Activated naive CD8-positive, alpha-beta T cell treated with anti-CD3 and anti-CD28 coated beads for 36 hours (primary cell): ENCODE data around the gene PIK3R1. TPM values are rescaled to one million over a fixed set of nuclear protein-coding genes. Genes with fewer than 3 reads are reported as not detected.

ENCODE experiments used
- DNase-seq: peaks from one replicate; pipeline ENCODE4 v3.0.0; 2021
- H3K27ac Mint-ChIP-seq: one replicate; pipeline ENCODE4 v1.8.0; 2022; ENCODE audit warnings: mild to moderate bottlenecking, moderate library complexity, mixed read lengths
- H3K27me3 Mint-ChIP-seq: one replicate; pipeline ENCODE4 v1.8.0; 2022; ENCODE audit warnings: mild to moderate bottlenecking, mixed read lengths
- H3K36me3 Mint-ChIP-seq: one replicate; pipeline ENCODE4 v1.8.0; 2021; ENCODE audit warnings: mild to moderate bottlenecking, mixed read lengths
- H3K4me1 Mint-ChIP-seq: one replicate; pipeline ENCODE4 v1.8.0; 2021; ENCODE audit warnings: mixed read lengths
- H3K4me3 Mint-ChIP-seq: one replicate; pipeline ENCODE4 v1.8.0; 2022; ENCODE audit warnings: mild to moderate bottlenecking, moderate library complexity, mixed read lengths
- H3K9me3 Mint-ChIP-seq: one replicate; pipeline ENCODE4 v1.8.0; 2022; ENCODE audit warnings: mixed read lengths
- total RNA-seq, 2 experiments: library from RNA; stranded (reverse); gene quantifications; one replicate each; pipeline ENCODE4 v1.2.3, GENCODE V29; 2021

Gene PIK3R1
- total RNA-seq, 2 experiments from 2014 or later, result 39.7 to 41.6 TPM

DNA sequence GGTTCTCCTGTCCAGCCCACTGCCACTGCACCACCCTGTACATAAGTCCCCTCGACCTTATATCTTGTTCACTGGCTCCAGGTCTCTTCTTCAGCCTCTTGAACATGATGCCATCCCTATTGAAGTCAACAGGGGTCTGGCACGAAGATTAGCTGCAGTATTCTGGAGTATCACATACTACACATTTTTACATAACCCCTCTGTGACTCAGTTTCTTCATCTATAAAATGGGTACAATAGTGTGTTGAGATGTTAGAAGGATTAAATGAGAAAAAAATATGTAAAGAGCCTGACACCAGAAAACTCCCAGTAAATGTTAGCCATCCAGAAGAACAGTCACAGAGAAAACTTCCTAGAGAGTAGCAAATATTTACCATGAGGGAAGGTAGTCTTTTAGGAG is 98.9 kb downstream of the PIK3R1 start:
- DNase-seq, result no peak
- H3K4me1 Mint-ChIP-seq, result peaks cover 9% of the 10 kb centered on the region

DNA sequence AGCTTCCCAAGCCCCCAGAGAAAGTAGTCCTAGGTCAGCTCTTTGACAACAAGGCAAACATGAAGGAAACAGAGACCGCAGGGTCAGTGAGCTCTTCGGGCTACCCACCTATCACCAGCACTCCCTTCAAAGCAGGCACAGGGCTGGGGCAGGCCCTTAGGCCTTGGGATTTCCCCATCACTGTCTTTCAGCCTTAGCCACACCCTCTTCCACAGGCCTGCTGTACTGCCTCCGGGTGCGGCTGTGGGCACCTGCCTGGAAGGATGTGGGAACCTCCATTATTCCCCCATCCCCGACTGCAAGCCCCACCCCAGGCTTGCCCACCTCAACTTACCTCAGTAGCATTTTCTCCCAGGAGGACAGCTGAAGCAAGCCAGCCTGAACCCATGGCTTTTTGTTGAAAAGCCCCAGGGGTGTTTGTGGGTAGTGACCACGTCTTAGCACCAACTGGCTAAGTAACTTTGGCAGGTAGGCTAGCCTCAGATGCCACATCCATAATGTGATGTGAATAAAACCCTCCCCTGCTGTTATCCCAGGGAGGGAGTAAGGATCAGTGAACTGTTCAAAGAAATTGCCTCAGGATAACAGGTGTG is 100.2 kb downstream of the PIK3R1 start:
- Mint-ChIP-seq H3K4me1 (peaks cover 9% of the 10 kb centered on the region), H3K27me3 (no peaks in the 10 kb centered on the region), H3K4me3 (no peak overlapping the region), H3K9me3 (no peaks in the 10 kb centered on the region), H3K27ac (no peak overlapping the region), H3K36me3 (no peaks in the 10 kb centered on the region)
- DNase-seq, result peak; percentile 55

More for the DNA sequence above, 98.9 kb downstream of the PIK3R1 start:
- Mint-ChIP-seq H3K36me3 (no peaks in the 10 kb centered on the region), H3K27ac (no peak overlapping the region), H3K4me3 (no peak overlapping the region), H3K27me3 (no peaks in the 10 kb centered on the region), H3K9me3 (no peaks in the 10 kb centered on the region)

DNA sequence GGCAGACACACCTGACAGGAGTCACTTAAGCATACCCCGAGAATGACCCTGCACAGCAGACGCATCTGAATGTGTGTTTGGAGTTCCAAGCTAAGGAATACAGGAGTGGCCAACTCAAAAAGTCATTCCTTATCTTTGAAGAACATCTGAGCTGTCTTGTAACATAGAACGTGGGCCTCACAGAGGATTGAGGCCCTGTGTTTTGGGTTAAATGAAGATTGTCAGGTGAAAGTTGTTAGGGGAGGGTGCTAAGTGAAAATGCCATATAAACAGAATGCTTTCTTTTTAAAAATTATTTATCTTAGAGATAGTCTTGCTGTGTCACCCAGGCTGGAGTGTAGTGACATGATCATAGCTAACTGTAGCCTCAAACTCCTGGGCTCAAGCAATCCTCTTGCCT is 100.9 kb downstream of the PIK3R1 start:
- Mint-ChIP-seq H3K9me3 (no peaks in the 10 kb centered on the region), H3K27me3 (no peaks in the 10 kb centered on the region), H3K36me3 (no peaks in the 10 kb centered on the region), H3K4me1 (peaks cover 9% of the 10 kb centered on the region), H3K4me3 (no peak overlapping the region), H3K27ac (no peak overlapping the region)
- no peak for DNase-seq

DNA sequence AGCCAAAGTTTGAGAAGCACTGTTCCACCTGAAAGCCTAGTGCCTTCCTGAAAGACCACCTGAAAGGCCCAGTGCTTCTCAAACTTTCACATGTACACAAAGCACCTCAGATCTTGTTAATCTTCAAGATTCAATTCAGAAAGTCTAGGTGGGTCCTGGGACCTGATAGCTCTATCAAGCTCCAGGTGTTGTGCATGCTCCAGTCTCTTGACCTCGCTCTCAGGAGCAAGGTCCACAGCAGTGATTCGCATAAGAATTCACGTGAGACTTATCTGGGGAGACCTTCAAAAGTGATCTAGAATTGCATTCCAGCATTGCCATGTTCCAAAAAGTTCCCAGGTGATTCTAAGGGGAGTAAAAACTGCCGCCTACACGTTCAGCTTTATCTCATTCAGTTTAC is 102.1 kb downstream of the PIK3R1 start:
- no peak overlapping the region for H3K4me3 Mint-ChIP-seq
- peaks cover 9% of the 10 kb centered on the region for H3K4me1 Mint-ChIP-seq
- no peak for DNase-seq
- no peaks in the 10 kb centered on the region for H3K27me3 Mint-ChIP-seq
- H3K27ac Mint-ChIP-seq, result no peak overlapping the region
- H3K9me3 Mint-ChIP-seq, result no peaks in the 10 kb centered on the region
- no peaks in the 10 kb centered on the region for H3K36me3 Mint-ChIP-seq

DNA sequence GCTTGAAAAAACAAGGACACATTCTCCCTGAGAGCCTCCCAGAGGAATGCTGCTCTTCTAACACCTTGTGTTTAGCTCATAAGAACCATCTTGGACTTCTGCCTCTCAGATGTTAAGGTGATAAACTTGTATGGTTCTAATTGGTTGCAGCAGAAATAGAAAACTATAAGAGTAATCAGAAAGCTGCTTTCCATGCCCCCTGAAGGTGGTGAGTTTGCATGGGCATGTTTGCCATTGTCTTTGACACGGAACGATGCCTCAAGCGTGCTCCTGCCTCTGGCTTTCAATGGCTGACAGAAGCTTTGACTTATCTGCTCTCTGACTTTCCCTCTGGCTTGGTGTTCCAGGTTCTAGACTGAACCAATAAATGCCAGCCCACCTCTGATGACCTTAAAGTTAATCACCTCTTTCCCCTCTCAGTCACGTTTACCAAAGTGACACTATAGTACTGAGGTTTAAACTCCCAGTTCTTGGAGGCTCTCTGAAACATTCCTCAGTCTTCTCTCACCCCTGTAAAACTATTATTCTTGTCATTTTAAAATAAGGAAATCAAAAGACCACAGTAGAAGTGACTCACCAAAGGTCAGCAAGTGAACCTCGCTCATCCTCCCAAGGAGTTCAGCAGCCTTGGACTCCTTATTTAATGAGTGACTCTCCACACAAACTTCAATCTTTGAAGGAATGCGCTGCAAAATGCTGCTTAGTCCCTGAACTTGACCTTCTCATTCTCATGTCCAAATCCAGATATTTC is 103.6 kb downstream of the PIK3R1 start:
- Mint-ChIP-seq H3K4me3 (no peak overlapping the region), H3K27me3 (no peaks in the 10 kb centered on the region), H3K36me3 (no peaks in the 10 kb centered on the region), H3K27ac (no peak overlapping the region), H3K9me3 (no peaks in the 10 kb centered on the region), H3K4me1 (peaks cover 9% of the 10 kb centered on the region)
- no peak for DNase-seq

DNA sequence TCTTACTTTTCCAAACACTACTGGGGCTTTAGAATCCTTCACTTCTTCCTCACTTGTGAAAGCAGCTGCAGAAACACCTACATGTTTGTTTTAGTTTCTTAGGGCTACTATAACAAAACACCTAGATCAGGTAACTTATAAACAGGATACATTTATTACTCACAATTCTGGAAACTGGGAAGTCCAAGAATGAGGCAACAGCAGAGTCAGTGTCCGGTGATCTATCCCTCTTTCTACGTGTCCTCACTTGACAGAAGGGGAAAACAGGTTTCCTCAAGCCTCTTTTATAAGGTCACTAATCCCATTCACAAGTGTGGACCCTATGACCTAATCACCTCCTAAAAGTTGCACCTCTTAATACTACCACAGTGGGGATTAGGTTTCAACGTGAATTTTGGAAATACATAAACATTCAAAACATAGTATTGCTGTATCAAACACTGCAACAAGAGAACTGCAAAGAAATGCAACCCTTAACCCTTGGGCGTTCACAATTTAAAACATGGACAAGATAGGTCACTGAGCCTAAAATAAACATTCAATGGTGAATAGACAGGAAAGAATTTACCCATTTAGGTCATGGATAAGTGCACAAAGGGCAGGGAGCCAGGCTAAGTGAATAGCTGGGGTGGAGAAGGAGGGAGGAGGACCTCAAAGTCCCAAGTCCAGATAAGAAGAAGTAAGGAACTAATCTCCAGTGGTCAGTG is 104.3 kb downstream of the PIK3R1 start:
- Mint-ChIP-seq H3K27ac (no peak overlapping the region), H3K4me3 (no peak overlapping the region), H3K9me3 (peaks cover 2% of the 10 kb centered on the region), H3K4me1 (peaks cover 9% of the 10 kb centered on the region), H3K27me3 (no peaks in the 10 kb centered on the region), H3K36me3 (no peaks in the 10 kb centered on the region)
- no peak for DNase-seq

DNA sequence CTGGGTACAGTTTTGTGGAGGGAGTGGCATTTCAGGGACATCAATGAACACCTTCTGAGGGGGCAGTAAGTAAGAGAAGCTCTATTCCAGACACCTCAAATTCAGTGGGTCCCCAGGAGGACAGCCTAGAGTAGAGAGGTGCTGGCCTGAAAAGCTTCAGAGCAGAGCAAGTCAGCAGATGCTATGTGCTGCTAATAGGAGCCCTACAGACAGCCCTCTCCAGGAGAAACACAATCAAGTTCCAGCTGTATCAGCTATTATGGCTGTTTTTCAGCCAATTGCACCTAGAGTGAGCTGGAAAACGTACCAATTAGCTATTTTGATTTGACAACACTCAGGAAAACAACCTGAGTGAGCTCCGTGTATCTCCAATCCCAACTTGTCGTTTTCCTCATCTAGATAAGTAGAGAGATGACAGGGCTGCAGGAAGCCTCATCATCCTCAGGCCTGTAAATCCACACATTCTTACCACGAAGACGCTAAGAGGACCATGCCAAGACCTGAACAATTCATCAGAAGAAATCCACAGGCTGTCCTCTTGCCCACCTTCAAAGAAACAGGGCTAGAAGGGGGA is 104.9 kb downstream of the PIK3R1 start:
- Mint-ChIP-seq H3K27ac (no peak overlapping the region), H3K4me3 (no peak overlapping the region), H3K9me3 (peaks cover 2% of the 10 kb centered on the region), H3K4me1 (peaks cover 5% of the 10 kb centered on the region), H3K36me3 (no peaks in the 10 kb centered on the region), H3K27me3 (no peaks in the 10 kb centered on the region)
- DNase-seq, result no peak

DNA sequence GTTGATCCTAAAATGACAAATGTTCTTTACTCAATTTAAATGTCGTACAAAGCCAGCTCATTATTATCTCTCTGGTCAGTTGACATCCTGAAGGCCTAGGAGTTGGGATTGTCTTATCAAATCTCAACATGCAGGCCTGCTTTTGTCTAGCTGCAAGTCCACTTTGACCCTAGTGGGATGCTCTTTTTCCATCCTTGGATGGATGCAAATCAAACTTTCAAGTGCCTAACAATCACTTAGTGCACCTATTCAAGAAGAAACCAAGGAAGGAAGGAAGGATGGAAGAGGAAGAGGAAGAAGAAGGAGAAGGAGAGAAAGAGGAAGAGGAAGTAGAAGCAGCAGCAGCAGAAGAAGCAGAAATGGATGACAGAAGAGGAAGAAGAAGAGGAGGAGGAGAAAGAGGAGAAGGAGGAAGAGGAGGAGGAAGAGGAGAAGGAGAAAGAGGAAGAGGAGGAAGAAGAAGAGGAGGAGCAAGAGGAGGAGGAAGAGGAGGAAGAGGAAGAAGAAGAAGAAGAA is 109.6 kb downstream of the PIK3R1 start:
- H3K9me3 Mint-ChIP-seq, result peaks cover 2% of the 10 kb centered on the region

DNA sequence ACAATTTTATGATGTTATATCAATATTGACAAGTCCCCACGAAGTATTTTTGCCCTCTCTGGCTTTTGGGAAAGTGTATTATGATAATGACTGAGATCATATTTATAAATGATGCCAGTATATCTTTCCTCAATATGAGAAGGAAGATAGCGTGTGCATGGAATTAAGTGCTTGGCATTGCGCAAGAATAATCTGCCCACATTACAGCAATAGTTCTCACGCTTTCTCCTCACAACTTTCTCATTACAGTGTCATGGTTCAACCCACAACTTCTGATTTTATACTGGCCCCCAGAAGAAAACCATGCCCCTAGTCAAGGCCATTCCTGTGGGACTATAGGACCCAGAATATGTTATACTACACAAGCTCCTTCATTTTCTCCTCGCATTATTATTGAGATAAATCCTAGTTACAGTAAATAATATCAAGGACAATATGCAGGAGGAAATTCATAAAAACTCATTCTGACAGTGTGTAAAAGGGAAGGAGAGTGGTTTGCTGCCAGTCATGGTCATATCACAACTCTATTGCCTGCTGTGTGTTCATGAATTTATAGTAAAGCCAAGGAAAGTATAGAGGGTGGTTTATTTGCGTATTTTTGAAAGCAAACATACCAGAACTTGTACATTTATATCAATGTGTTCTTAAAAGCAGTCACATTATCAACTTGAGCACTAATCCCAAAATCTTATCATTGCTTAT is 114.1 kb downstream of the PIK3R1 start:
- Mint-ChIP-seq H3K27ac (no peak overlapping the region), H3K27me3 (no peaks in the 10 kb centered on the region), H3K4me3 (no peak overlapping the region), H3K4me1 (peaks cover 3% of the 10 kb centered on the region), H3K36me3 (no peaks in the 10 kb centered on the region), H3K9me3 (peaks cover under 1% of the 10 kb centered on the region)
- DNase-seq, result no peak

More for the DNA sequence above, 109.6 kb downstream of the PIK3R1 start:
- H3K4me3 Mint-ChIP-seq, result no peak overlapping the region
- H3K4me1 Mint-ChIP-seq, result no peaks in the 10 kb centered on the region
- no peak overlapping the region for H3K27ac Mint-ChIP-seq
- no peaks in the 10 kb centered on the region for H3K36me3 Mint-ChIP-seq
- H3K27me3 Mint-ChIP-seq, result no peaks in the 10 kb centered on the region
- no peak for DNase-seq

DNA sequence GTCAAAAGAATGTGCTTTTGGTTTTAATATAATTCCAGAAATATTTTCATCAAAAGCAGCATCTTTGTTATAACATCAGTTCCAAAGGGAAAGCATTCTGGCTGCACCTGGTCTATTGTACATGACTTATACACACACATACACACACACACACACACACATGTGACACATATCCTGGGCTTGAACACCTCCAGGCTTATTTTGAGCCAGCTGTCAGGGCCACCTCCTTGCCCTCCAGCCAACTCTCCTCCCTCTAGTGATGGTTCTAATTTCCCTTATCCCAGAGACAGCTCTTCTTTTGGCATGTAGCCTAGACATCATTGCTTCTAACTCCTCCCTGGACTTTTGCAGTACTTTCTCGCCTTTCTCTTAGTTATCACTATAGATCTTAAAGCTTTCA is 115.0 kb downstream of the PIK3R1 start:
- no peak overlapping the region for H3K27ac Mint-ChIP-seq

DNA sequence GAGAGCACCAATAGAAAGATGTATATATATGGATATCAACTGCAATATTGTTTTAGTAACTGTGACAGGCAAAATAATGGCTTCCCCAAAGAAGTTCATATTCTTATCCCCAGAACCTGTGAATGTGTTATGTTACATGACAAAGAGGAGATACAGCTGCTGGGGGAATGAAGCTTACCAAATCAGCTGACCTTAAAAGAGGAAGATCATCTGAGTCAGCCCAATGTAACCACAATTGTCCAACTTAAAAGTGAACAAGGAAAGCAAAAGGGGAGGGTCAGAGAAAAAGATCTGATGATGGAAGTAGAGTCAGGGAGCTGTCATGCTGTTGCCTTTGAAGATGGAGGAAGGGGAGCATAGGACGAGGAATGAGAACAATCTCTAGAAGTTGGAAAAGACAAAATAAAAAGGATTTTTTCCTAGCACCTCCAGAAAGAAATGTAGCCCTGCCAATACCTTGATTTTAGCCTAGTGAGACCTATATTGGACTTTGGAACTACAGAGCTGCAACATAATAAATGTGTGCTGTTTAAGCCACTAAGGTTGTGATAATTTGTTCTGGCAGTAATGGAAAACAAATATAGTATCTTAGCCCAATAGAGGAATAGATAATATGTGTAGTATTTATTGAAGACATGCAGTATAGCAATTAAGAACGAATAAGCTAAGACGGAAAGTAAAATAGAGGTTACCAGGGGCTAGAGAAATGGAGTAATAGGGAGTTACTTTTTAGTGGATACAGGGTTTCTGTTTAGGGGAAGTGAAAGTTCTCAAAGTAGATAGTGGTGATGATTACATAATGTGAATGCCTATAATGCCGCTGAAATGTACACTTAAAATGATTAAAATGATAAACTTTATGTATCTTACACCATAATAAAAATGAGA is 115.9 kb downstream of the PIK3R1 start:
- Mint-ChIP-seq H3K9me3 (no peaks in the 10 kb centered on the region), H3K4me1 (peaks cover 3% of the 10 kb centered on the region), H3K4me3 (no peak overlapping the region), H3K27ac (no peak overlapping the region), H3K36me3 (no peaks in the 10 kb centered on the region), H3K27me3 (no peaks in the 10 kb centered on the region)
- no peak for DNase-seq

More for the DNA sequence above, 115.0 kb downstream of the PIK3R1 start:
- Mint-ChIP-seq H3K4me3 (no peak overlapping the region), H3K9me3 (no peaks in the 10 kb centered on the region), H3K36me3 (no peaks in the 10 kb centered on the region), H3K27me3 (no peaks in the 10 kb centered on the region), H3K4me1 (peaks cover 3% of the 10 kb centered on the region)
- DNase-seq, result no peak

DNA sequence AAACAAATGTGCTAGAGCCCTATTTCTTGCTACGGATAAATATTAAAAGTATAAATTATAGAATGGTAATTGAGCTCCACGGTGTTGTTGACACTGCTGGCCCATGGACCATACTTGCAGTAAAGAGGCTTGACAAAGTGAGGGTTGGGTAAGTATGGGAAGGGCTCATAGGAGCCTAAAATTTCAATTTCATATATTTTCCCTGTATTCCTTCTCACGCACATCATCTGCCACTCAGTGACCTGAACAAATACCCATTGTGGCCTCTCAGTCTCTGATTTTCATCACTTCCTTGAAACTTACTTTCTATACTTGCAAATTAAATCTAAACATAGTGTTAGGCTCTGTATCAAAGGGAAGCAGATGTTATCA is 116.5 kb downstream of the PIK3R1 start:
- peaks cover 3% of the 10 kb centered on the region for H3K4me1 Mint-ChIP-seq
- H3K27me3 Mint-ChIP-seq, result no peaks in the 10 kb centered on the region
- no peaks in the 10 kb centered on the region for H3K36me3 Mint-ChIP-seq
- H3K4me3 Mint-ChIP-seq, result no peak overlapping the region
- no peak for DNase-seq
- no peaks in the 10 kb centered on the region for H3K9me3 Mint-ChIP-seq
- no peak overlapping the region for H3K27ac Mint-ChIP-seq

DNA sequence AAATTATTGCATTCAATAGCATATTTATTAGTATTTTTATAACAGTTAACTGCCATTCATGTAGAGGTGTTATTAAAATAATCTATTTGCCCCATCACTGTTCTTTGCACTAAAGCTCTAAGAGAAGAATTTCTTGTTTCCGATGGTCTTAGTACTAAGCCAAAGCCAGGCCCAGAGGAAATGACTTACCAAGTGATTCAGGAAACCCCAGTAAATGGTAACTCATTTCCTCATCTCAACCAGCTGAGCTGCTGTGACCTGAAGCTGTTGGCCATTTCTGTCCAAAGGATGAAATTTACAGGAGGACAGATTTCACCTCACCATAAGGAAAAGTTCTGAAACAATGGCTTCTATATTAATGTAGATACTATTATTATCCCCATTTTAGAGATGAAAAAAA is 117.0 kb downstream of the PIK3R1 start:
- Mint-ChIP-seq H3K4me3 (no peak overlapping the region), H3K4me1 (peaks cover 3% of the 10 kb centered on the region), H3K36me3 (no peaks in the 10 kb centered on the region), H3K27me3 (no peaks in the 10 kb centered on the region), H3K9me3 (no peaks in the 10 kb centered on the region), H3K27ac (no peak overlapping the region)
- DNase-seq, result no peak
